ENCODE results near the gene PDZD7.

GRCh38 chr10:100967332-100967731 lies 63.6 kb downstream of the PDZD7 start:
- TF ChIP-seq CTCF (IDR thresholded peaks at IDR 0.05; ENCODE audit: borderline replicate concordance, extremely low read depth, low read length, poor library complexity, severe bottlenecking), result no peak
- no peak for TF ChIP-seq EZH2 (IDR thresholded peaks at IDR 0.05; ENCODE audit: borderline replicate concordance, low read depth, low read length, severe bottlenecking)
